ENCODE data around the gene LDHD. TPM values are rescaled to one million over a fixed set of nuclear protein-coding genes. Genes with fewer than 3 reads are reported as not detected.
A peak's percentile ranks its signal among the peaks of the same experiment; 100 is the strongest.

Gene LDHD
- total RNA-seq (1 to 10 TPM; 4.5 to 5.7 TPM), polyA plus RNA-seq (ENCODE audit: insufficient read length in 2 of 2) (1 to 10 TPM; 8.1 to 9.3 TPM)
- long read RNA-seq, donor 1, partial matches to known transcripts: 0 of 3 reads
- long read RNA-seq, donor 1, other reads (novel, unspliced or antisense): 0 of 3 reads
- long read RNA-seq, donor 2: 0 reads
- long read RNA-seq, donor 3: 0 reads
- long read RNA-seq, donor 4, partial matches to known transcripts: 0 of 1 reads
- long read RNA-seq, donor 4, other reads (novel, unspliced or antisense): 0 of 1 reads

- Histone ChIP-seq H3K27ac (ENCODE audit: low read depth, low read length) (no peak within 1 kb of the TSS), H3K36me3 (ENCODE audit: control insufficient read depth, insufficient read depth, low read length) (peaks cover 36% of the 10 kb centered on the region), H3K27me3 (ENCODE audit: control insufficient read depth, insufficient read depth, low read length) (no peaks in the 10 kb centered on the region), H3K9me3 (ENCODE audit: control insufficient read depth, insufficient read depth, low read length) (no peaks in the 10 kb centered on the region), H3K4me1 (ENCODE audit: control insufficient read depth, insufficient read depth, low read length) (peaks cover 50% of the 10 kb centered on the region), H3K4me3 (ENCODE audit: low read depth, low read length) (peak within 1 kb of the TSS; percentile 65)
- peak in 3 of 6 donors; percentile 56 to 84 (median 74) for DNase-seq (ENCODE audit: low read depth in 4 of 6, low spot score in 6 of 6)
- 30% methylated on average over 4 of the region's 15 CpGs for WGBS (ENCODE audit: insufficient coverage)
Measured at GRCh38 chr16:75116081-75116910, at the start of gene LDHD. Gene LDHD, minus strand, starts transcription at chr16:75116780. Its CDS starts 60 bp downstream, at chr16:75116720.

- Histone ChIP-seq H3K36me3 (ENCODE audit: control insufficient read depth, insufficient read depth, low read length) (peaks cover 28% of the 10 kb centered on the region), H3K27ac (ENCODE audit: low read depth, low read length) (no peak overlapping the region)
Measured at GRCh38 chr16:75160386-75160785, 43.8 kb upstream of the LDHD start.

DNA sequence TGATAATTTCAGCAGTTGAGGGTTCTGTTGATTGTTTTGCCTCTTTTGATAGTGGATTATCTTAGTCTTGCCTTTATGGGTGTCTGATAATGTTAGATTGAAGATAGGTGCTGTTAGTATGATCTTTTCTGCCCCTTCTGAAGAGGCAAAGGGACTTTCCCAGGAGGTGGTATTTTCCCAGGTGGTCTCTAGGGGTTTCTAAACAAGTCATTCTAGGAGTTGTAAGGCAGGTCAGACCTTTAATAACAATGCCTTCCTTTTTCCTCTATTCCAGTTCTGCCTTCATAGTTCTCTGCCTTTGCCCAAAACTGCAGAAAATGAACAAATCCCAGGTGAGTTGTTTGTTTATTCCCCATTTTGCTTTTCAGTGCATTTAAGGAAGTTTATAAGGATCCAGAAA is 36.1 kb upstream of the LDHD start:
- H3K4me1 ChIP-seq (ENCODE audit: control insufficient read depth, insufficient read depth, low read length): peaks cover 7% of the 10 kb centered on the region
- H3K27ac ChIP-seq (ENCODE audit: low read depth, low read length): no peak overlapping the region
- no peak overlapping the region for H3K4me3 ChIP-seq (ENCODE audit: low read depth, low read length)
- no peaks in the 10 kb centered on the region for H3K27me3 ChIP-seq (ENCODE audit: control insufficient read depth, insufficient read depth, low read length)
- H3K36me3 ChIP-seq (ENCODE audit: control insufficient read depth, insufficient read depth, low read length): peaks cover 20% of the 10 kb centered on the region
- no peak for DNase-seq (ENCODE audit: low read depth in 4 of 6, low spot score in 6 of 6)
- H3K9me3 ChIP-seq (ENCODE audit: control insufficient read depth, insufficient read depth, low read length): peaks cover 18% of the 10 kb centered on the region

More at GRCh38 chr16:75160386-75160785, 43.8 kb upstream of the LDHD start:
- Histone ChIP-seq H3K27me3 (ENCODE audit: control insufficient read depth, insufficient read depth, low read length) (no peaks in the 10 kb centered on the region), H3K4me1 (ENCODE audit: control insufficient read depth, insufficient read depth, low read length) (no peaks in the 10 kb centered on the region), H3K4me3 (ENCODE audit: low read depth, low read length) (no peak overlapping the region), H3K9me3 (ENCODE audit: control insufficient read depth, insufficient read depth, low read length) (no peaks in the 10 kb centered on the region)
- DNase-seq (ENCODE audit: low read depth in 4 of 6, low spot score in 6 of 6): no peak
- WGBS (ENCODE audit: insufficient coverage): no CpG with 5 or more reads among the region's 1 CpG

DNA sequence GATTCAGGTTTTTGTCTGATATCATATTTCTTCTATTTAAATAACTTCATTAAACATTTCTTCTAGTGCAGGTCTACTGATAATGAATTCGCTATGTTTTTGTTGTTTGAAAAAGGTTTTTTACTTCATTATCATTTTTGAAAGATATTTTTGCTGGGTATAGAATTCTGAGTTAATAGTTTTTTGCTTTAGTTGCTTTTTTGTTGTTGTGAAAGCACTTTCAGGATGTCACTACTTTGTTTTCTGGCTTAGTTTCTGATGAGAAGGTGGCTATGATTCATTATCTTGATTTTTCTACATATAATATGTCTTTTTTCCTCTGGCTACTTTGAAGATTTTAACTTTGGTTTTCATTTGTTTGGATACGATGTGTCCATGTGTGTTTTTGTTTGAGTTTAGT is 35.2 kb upstream of the LDHD start:
- no peak for DNase-seq (ENCODE audit: low read depth in 4 of 6, low spot score in 6 of 6)
- peaks cover 18% of the 10 kb centered on the region for H3K9me3 ChIP-seq (ENCODE audit: control insufficient read depth, insufficient read depth, low read length)
- no peak overlapping the region for H3K4me3 ChIP-seq (ENCODE audit: low read depth, low read length)
- H3K27ac ChIP-seq (ENCODE audit: low read depth, low read length): no peak overlapping the region
- H3K27me3 ChIP-seq (ENCODE audit: control insufficient read depth, insufficient read depth, low read length): no peaks in the 10 kb centered on the region
- peaks cover 7% of the 10 kb centered on the region for H3K4me1 ChIP-seq (ENCODE audit: control insufficient read depth, insufficient read depth, low read length)
- peaks cover 17% of the 10 kb centered on the region for H3K36me3 ChIP-seq (ENCODE audit: control insufficient read depth, insufficient read depth, low read length)
- no CpG with 5 or more reads among the region's 2 CpGs for WGBS (ENCODE audit: insufficient coverage)

GRCh38 chr16:75148311-75149195 is 32.0 kb upstream of the LDHD start, which contains the start of gene ZFP1:
Gene ZFP1, plus strand, starts transcription at chr16:75148524. Its CDS starts 4,428 bp downstream, at chr16:75152952.
- under 1% methylated on average over 83 of the region's 93 CpGs for WGBS (ENCODE audit: insufficient coverage)
- DNase-seq (ENCODE audit: low read depth in 4 of 6, low spot score in 6 of 6): peak; percentile 78 to 99 (median 91)
- Histone ChIP-seq H3K27ac (ENCODE audit: low read depth, low read length) (peak within 1 kb of the TSS; percentile 96), H3K36me3 (ENCODE audit: control insufficient read depth, insufficient read depth, low read length) (peaks cover 4% of the 10 kb centered on the region), H3K27me3 (ENCODE audit: control insufficient read depth, insufficient read depth, low read length) (no peaks in the 10 kb centered on the region), H3K4me1 (ENCODE audit: control insufficient read depth, insufficient read depth, low read length) (peaks cover 7% of the 10 kb centered on the region), H3K4me3 (ENCODE audit: low read depth, low read length) (peak within 1 kb of the TSS; percentile 96), H3K9me3 (ENCODE audit: control insufficient read depth, insufficient read depth, low read length) (peaks cover 19% of the 10 kb centered on the region)

- Histone ChIP-seq H3K36me3 (ENCODE audit: control insufficient read depth, insufficient read depth, low read length) (peaks cover 4% of the 10 kb centered on the region), H3K4me1 (ENCODE audit: control insufficient read depth, insufficient read depth, low read length) (peaks cover 7% of the 10 kb centered on the region), H3K27ac (ENCODE audit: low read depth, low read length) (no peak overlapping the region), H3K4me3 (ENCODE audit: low read depth, low read length) (peak overlapping the region; percentile 96), H3K27me3 (ENCODE audit: control insufficient read depth, insufficient read depth, low read length) (no peaks in the 10 kb centered on the region), H3K9me3 (ENCODE audit: control insufficient read depth, insufficient read depth, low read length) (peaks cover 18% of the 10 kb centered on the region)
- DNase-seq (ENCODE audit: low read depth in 4 of 6, low spot score in 6 of 6): no peak
- 0% methylated on average over 1 of the region's 3 CpGs for WGBS (ENCODE audit: insufficient coverage)
Measured at GRCh38 chr16:75147968-75148310, 31.4 kb upstream of the LDHD start.

GRCh38 chr16:75143941-75144340 is 27.4 kb upstream of the LDHD start:
- 83% methylated on average over 1 of the region's 6 CpGs for WGBS (ENCODE audit: insufficient coverage)
- no peaks in the 10 kb centered on the region for H3K36me3 ChIP-seq (ENCODE audit: control insufficient read depth, insufficient read depth, low read length)
- H3K27me3 ChIP-seq (ENCODE audit: control insufficient read depth, insufficient read depth, low read length): no peaks in the 10 kb centered on the region
- peaks cover 2% of the 10 kb centered on the region for H3K9me3 ChIP-seq (ENCODE audit: control insufficient read depth, insufficient read depth, low read length)
- H3K4me3 ChIP-seq (ENCODE audit: low read depth, low read length): no peak overlapping the region
- H3K27ac ChIP-seq (ENCODE audit: low read depth, low read length): no peak overlapping the region
- no peak for DNase-seq (ENCODE audit: low read depth in 4 of 6, low spot score in 6 of 6)
- no peaks in the 10 kb centered on the region for H3K4me1 ChIP-seq (ENCODE audit: control insufficient read depth, insufficient read depth, low read length)

GRCh38 chr16:75139498-75139897 is 22.9 kb upstream of the LDHD start:
- Histone ChIP-seq H3K4me3 (ENCODE audit: low read depth, low read length) (no peak overlapping the region), H3K27me3 (ENCODE audit: control insufficient read depth, insufficient read depth, low read length) (no peaks in the 10 kb centered on the region)
- WGBS (ENCODE audit: insufficient coverage): 88% methylated on average over 1 of the region's 5 CpGs

GRCh38 chr16:75138636-75139035 is 22.1 kb upstream of the LDHD start:
- DNase-seq (ENCODE audit: low read depth in 4 of 6, low spot score in 6 of 6): no peak
- H3K9me3 ChIP-seq (ENCODE audit: control insufficient read depth, insufficient read depth, low read length): no peaks in the 10 kb centered on the region
- no peak overlapping the region for H3K27ac ChIP-seq (ENCODE audit: low read depth, low read length)
- no peaks in the 10 kb centered on the region for H3K27me3 ChIP-seq (ENCODE audit: control insufficient read depth, insufficient read depth, low read length)
- 69% methylated on average over 7 of the region's 9 CpGs for WGBS (ENCODE audit: insufficient coverage)
- no peaks in the 10 kb centered on the region for H3K4me1 ChIP-seq (ENCODE audit: control insufficient read depth, insufficient read depth, low read length)
- H3K4me3 ChIP-seq (ENCODE audit: low read depth, low read length): no peak overlapping the region
- H3K36me3 ChIP-seq (ENCODE audit: control insufficient read depth, insufficient read depth, low read length): no peaks in the 10 kb centered on the region

More at GRCh38 chr16:75139498-75139897, 22.9 kb upstream of the LDHD start:
- H3K27ac ChIP-seq (ENCODE audit: low read depth, low read length): no peak overlapping the region
- no peaks in the 10 kb centered on the region for H3K4me1 ChIP-seq (ENCODE audit: control insufficient read depth, insufficient read depth, low read length)
- no peaks in the 10 kb centered on the region for H3K36me3 ChIP-seq (ENCODE audit: control insufficient read depth, insufficient read depth, low read length)
- no peaks in the 10 kb centered on the region for H3K9me3 ChIP-seq (ENCODE audit: control insufficient read depth, insufficient read depth, low read length)
- no peak for DNase-seq (ENCODE audit: low read depth in 4 of 6, low spot score in 6 of 6)

All from spinal cord (tissue), 10 donors.